Fibroblast of villous mesenchyme (primary cell): ENCODE results near the gene ATXN10. TPM values are rescaled to one million over a fixed set of nuclear protein-coding genes. Genes with fewer than 3 reads are reported as not detected.
A peak's percentile ranks its signal among the peaks of the same experiment; 100 is the strongest.

Experiments
- DNase-seq: peaks from one replicate; pipeline ENCODE4 v3.0.0-alpha.2; 2010; ENCODE audit warnings: low read depth
- H3K4me3 ChIP-seq: 2 replicates; pipeline ENCODE4 v1.5.1; 2011; ENCODE audit warnings: low read depth, mild to moderate bottlenecking, low read length
- total RNA-seq: library from RNA; depleted of rRNA; stranded (reverse); fragments of >200 nt; gene quantifications from 2 replicates; pipeline ENCODE4 v1.2.3, GENCODE V29; 2012
- TF ChIP-seq, protein P1 (sequence below): IDR thresholded peaks from 2 replicates; pipeline ENCODE4 v1.5.1; 2012; ENCODE audit warnings: low read depth, mild to moderate bottlenecking, low read length; ENCODE audit not compliant: insufficient read depth

The ATXN10 gene
- total RNA-seq, 1 donor, result 190 TPM

DNA sequence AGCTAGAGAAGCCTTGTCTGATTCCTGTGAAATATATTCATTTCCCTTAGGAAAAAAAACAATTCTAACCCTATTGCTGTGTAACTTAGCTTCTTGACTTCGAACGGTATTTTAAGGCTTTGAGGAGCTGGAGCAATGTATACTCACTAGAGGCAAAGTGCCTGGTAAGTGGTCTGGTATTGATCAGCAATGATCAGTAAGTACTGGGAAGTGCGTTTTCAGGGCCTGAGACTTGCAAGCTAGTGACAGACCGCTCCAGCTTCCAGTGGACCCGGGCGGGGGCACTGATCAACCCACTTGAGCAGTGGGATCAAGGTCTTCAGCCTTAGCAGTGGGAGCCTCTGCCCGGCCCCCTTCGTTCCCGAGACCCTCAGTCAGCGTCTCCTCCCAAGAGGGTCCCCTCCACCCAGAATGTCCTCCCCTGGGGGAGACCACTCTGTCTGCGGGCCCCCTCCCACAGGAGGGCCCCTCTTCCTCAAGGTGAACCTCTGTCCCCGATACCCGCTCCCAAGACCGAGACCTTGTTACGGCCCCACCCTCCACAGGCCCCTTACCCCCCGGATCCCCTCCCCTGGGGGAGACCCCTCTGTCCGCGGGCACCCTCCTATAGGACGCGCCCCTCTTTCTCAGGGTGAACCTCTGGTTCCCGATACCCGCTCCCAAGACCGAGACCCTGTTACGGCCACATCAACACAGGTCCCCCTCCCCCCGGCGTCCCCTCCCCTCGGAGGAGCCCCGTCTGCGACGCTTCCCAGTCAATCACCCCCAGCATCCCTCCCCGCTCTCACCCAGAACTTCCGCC lies 452 bp upstream of the ATXN10 start:
- H3K4me3 ChIP-seq, result peak overlapping the region; percentile 81
- TF ChIP-seq, protein P1, sequence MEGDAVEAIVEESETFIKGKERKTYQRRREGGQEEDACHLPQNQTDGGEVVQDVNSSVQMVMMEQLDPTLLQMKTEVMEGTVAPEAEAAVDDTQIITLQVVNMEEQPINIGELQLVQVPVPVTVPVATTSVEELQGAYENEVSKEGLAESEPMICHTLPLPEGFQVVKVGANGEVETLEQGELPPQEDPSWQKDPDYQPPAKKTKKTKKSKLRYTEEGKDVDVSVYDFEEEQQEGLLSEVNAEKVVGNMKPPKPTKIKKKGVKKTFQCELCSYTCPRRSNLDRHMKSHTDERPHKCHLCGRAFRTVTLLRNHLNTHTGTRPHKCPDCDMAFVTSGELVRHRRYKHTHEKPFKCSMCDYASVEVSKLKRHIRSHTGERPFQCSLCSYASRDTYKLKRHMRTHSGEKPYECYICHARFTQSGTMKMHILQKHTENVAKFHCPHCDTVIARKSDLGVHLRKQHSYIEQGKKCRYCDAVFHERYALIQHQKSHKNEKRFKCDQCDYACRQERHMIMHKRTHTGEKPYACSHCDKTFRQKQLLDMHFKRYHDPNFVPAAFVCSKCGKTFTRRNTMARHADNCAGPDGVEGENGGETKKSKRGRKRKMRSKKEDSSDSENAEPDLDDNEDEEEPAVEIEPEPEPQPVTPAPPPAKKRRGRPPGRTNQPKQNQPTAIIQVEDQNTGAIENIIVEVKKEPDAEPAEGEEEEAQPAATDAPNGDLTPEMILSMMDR, result no peak
- no peak for DNase-seq

DNA sequence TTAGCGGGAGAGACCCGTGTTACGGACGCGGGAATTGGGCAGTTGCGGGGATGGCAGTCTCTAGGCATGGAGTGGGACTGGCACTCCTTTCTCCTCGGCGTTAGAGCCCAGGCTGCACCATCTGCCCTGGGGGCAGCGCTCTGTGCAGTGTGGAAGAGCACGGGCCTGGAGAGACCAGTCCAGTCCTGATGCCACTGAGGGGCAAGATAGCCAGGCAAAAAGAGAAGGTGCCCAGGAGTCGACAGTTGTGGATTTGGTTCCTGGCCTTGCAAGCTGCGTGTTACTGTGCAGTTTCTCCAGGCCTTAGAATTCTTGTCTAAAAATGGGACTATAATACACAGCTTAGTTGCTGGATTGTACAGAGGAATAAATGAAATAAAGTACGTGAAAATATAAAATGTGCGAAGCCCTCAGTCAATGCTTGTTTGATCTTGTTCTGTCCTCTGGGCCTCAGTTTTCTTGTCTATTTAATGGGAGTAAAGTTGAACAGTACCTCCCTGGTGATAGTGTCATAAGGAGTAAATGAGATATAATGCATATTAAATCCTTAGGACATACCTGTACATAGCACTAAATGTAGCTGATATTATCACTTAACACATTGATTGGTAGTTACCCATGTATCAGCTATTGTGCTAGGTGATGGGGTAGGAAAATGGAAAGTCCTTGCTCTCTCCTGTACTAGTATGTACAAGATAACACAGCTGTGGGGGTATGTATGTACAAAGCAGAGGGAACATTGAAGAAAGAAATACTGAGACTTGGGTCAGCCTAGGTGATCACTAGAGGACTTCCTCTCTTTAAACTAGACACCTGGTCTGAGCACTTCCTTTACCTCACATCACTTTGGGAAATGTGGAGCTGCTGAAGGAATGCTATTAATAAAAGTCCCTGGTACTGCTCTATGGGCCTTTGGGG lies 1.2 kb downstream of the ATXN10 start:
- TF ChIP-seq, protein P1, result no peak
- peak overlapping the region; percentile 81 for H3K4me3 ChIP-seq
- no peak for DNase-seq

DNA sequence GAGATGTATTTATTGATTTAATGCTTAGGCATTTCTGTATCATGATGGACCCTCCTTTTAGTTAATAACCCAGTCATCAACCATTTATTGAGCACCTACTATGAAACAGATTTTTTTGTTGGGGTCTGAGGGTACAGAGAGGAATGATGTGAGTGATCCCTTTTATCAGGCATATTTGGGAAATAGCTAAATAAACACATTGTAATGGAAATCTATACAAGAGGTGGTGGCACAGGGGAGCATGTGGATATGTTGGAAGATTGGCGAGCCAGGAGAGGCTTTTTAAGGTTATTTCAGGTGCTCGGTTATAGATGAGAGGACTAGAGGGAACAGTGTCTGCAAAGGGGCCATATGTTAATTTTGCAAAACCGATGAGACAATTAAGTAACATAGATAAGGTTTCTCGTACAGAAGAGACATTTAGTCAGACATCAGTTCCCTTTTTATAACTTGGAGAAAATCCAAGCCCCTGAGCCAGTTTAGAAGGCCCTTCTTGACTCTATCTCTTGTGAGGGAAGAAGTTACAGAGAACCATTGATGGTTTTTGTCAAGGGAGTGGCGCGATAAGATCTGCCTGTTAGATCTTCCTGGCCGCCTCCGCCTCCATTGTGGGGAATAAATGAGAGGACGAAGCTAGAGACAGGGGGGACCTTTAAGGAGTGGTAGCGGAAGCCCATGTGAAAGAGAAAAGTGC lies 2.0 kb downstream of the ATXN10 start:
- peak overlapping the region; percentile 81 for H3K4me3 ChIP-seq
- DNase-seq, result no peak
- TF ChIP-seq, protein P1, result no peak

DNA sequence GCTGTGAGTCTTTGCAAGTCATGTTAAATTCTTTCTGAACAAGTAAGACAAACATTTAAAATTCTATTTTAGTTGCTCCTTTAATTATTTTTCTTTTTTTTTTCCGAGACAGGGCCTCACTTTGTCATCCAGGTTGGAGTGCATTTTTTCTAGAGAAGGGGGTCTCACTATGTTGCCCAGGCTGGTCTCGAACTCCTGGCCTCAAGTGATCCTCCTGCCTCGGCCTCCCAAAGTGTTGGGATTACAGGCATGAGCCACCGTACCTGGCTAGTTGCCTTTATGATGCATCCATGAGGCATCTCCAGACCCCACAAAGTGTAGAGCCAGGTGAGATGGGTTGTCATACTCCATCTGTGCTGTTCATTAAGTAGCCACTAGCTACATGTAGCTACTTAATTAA lies 4.4 kb downstream of the ATXN10 start:
- TF ChIP-seq, protein P1, result no peak
- no peak for DNase-seq
- H3K4me3 ChIP-seq, result no peak overlapping the region

DNA sequence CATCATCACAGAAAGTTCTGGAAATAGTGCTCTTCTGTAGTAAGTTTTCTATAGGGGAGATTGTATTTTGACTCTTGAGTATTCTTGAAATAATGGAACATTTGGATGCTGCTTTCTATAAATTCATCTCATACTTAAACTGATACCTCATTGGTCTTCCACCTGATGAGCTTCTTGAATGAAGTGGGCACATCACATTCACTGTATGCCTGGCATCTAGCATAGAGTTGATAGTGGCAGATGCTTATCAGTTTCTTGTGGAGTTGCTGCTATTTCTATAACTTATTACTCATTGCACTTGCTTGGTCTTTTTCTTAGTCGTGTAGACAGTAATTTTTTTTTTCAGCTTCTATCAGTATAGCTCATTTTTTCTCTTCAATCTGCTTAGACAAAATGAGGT lies 5.4 kb downstream of the ATXN10 start:
- DNase-seq, result no peak
- TF ChIP-seq, protein P1, result no peak
- no peak overlapping the region for H3K4me3 ChIP-seq
